AG09319 (cell line): Measurements from ENCODE around the gene CAP2.
A peak's percentile ranks its signal among the peaks of the same experiment; 100 is the strongest.

Experiments used
- DNase-seq: peaks from one replicate; pipeline ENCODE4 v3.0.0-alpha.2; 2010; ENCODE audit warnings: low read depth; ENCODE audit errors: extremely low read depth
- TF ChIP-seq, protein P1 (sequence below): IDR thresholded peaks from 2 replicates; pipeline ENCODE4 v1.5.1; 2011; ENCODE audit warnings: low read depth, mild to moderate bottlenecking, inconsistent platforms, low read length, moderate library complexity

Gene CAP2

DNA sequence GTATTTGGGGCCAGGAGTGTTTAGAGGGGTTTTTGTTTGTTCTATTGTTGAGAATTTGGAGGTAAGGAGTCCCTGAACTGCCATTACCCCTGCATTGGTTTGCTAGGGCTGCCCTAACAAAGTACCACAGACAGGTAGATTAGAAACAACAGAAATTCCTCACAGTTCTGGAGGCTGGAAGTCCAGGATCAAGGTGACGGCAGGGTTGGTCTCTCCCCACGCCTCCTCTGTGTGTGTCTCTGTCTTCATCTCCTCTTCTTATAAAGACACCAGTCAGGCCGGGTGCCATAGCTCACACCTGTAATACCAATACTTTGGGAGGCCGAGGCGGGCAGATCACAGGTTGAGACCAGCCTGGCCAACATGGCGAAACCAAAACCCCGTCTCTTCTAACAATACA lies 109.7 kb downstream of the CAP2 start:
- no peak for DNase-seq
- TF ChIP-seq, protein P1, sequence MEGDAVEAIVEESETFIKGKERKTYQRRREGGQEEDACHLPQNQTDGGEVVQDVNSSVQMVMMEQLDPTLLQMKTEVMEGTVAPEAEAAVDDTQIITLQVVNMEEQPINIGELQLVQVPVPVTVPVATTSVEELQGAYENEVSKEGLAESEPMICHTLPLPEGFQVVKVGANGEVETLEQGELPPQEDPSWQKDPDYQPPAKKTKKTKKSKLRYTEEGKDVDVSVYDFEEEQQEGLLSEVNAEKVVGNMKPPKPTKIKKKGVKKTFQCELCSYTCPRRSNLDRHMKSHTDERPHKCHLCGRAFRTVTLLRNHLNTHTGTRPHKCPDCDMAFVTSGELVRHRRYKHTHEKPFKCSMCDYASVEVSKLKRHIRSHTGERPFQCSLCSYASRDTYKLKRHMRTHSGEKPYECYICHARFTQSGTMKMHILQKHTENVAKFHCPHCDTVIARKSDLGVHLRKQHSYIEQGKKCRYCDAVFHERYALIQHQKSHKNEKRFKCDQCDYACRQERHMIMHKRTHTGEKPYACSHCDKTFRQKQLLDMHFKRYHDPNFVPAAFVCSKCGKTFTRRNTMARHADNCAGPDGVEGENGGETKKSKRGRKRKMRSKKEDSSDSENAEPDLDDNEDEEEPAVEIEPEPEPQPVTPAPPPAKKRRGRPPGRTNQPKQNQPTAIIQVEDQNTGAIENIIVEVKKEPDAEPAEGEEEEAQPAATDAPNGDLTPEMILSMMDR: no peak

DNA sequence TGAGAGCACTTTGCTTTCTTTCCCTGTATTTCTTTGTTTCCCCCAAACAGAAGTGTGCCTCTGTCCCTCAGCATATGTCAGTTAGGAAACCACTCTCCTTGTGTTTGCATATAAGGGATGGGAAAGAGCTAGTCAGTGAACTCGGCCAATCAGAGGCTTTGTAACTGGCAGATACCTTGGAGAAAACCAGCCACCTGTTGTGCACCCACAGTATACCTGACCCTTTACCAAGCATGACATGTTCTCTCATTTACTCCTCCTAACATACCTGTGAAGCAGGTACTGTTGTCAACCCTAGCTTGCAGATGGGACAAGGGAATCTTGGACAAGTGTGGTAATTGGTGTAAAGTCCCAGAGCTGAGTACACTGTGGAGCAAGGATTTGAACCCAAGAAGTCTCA lies 110.6 kb downstream of the CAP2 start:
- TF ChIP-seq, protein P1: no peak
- no peak for DNase-seq

DNA sequence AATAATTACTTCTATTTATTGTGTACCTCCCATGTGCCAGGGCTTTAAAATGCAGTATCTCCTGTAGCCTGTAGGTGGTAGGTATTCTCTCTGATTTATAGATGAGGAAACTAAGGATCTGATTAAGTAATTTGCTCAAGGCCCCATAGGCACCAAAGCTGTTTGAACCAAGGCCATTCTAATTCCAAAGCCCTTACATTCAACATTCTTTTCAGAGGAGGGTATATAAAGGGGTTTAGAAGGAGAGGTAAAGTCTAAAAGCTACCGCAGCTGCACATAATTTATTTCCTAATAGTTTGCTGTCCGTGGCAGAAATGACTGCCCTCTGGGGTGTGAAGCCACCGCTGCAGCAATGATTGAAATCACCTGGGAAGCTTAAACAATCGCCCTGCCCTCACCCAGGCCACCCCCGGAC lies 111.7 kb downstream of the CAP2 start:
- no peak for DNase-seq
- TF ChIP-seq, protein P1: peak; percentile 9

DNA sequence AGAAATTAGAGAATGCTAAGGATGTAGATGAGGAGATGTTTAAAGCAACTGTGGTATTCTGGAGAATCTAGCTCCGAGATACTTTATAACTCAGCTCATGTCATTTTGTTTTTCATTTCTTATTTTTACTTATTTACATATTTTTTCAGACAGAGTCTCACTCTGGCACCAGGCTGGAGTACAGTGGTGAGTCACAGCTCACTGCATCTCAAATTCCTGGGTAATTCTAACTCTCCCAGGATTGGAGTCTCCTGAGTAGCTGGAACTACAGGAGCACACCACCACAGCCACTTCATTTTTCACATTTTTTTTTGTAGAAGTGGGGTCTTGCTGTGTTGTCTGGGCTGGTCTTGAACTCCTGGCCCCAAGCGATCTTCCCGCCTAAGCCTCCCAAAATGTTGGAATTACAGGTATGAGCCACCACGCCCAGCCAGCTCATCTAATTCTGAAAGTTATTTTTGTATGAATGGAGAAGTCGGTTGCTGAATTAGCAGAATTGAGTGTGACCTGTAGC lies 112.4 kb downstream of the CAP2 start:
- peak; percentile 14 for DNase-seq
- TF ChIP-seq, protein P1: no peak

DNA sequence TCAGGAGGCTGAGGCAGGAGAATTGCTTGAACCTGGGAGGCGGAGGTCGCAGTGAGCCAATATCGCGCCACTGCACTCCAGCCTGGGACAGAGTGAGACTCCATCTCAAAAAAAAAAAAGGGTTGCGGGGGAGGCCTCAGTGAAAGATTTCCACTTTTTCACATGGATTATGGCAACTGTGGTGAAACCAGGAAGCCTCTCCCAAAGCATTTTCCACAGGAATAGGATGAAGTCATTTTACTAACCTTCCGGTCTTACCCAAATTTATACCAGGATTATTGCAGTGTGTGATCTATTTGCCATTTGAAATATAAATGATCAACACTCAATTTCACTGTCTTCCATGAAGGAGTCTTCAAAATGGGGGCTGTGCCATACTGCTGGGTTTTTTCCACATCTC lies 113.1 kb downstream of the CAP2 start:
- DNase-seq: no peak
- TF ChIP-seq, protein P1: no peak

DNA sequence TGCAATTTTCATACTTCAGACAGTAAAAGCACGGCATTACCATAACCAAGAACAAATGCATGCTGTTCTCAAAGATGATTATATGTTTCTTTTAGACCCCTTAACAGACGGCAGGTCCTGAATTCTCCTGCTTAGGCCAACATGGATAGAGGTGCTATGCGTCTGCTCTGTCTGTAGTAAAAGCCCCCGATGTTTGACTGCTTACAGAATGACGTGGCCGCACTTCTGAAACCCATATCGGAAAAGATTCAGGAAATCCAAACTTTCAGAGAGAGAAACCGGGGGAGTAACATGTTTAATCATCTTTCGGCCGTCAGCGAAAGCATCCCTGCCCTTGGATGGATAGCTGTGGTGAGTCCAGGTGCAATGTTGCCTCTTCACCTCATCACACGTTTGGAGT lies 113.6 kb downstream of the CAP2 start:
- no peak for DNase-seq
- TF ChIP-seq, protein P1: no peak

DNA sequence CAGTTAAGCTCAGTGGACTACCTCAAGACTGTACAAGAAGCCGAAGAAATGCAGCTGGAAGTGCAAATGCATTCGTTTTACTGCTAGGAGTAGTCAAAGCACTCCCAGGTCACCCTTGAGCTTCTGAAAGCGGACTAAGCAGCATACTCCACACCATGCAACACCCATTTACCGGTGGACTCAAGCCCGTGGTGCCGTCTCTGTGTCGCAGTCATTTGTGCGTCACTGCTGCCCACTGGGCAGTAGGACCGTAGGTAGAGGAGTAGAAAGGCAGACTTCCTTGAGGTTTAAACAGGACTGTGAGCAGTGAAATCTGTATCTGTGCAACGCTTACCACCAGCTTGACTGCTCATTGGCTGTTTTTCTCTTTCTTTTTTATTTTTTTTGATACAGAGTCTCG lies 117.7 kb downstream of the CAP2 start:
- TF ChIP-seq, protein P1: no peak
- DNase-seq: no peak
